Measurements from ENCODE around the gene OVAAL.

DNA sequence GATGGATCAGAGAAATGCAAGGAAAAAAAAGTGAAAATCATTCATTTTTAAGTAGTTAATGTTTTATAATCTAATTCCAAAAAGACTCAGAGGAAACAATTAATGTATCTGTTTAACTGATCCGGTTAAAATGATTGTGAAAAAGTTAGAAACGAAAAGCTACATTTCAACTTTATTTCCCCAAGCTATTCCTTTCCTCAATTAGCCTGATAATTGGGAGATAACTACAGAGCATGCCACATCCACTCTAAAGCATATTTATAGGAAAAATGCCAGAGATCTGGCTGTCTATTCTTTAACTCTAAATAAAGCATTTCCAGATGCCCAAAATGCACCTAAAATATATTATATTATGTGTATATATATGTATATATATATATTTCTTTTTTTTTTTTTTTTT lies 37.2 kb downstream of the OVAAL start:
- TF ChIP-seq ZC3H4 (CRISPR knock-in tag; IDR thresholded peaks at IDR 0.05; ENCODE audit: borderline replicate concordance) (no peak), CHD1 (IDR thresholded peaks at IDR 0.05; ENCODE audit: low read length) (no peak), TCFL5 (CRISPR knock-in tag; conservative IDR thresholded peaks at IDR 0.05) (no peak), CBX3 (IDR thresholded peaks at IDR 0.05; ENCODE audit: borderline replicate concordance in 1 of 2, low read length in 2 of 2) (no peak), ZNF311 (CRISPR knock-in tag; IDR thresholded peaks at IDR 0.05) (no peak)
- TF ChIP-seq, protein P1, sequence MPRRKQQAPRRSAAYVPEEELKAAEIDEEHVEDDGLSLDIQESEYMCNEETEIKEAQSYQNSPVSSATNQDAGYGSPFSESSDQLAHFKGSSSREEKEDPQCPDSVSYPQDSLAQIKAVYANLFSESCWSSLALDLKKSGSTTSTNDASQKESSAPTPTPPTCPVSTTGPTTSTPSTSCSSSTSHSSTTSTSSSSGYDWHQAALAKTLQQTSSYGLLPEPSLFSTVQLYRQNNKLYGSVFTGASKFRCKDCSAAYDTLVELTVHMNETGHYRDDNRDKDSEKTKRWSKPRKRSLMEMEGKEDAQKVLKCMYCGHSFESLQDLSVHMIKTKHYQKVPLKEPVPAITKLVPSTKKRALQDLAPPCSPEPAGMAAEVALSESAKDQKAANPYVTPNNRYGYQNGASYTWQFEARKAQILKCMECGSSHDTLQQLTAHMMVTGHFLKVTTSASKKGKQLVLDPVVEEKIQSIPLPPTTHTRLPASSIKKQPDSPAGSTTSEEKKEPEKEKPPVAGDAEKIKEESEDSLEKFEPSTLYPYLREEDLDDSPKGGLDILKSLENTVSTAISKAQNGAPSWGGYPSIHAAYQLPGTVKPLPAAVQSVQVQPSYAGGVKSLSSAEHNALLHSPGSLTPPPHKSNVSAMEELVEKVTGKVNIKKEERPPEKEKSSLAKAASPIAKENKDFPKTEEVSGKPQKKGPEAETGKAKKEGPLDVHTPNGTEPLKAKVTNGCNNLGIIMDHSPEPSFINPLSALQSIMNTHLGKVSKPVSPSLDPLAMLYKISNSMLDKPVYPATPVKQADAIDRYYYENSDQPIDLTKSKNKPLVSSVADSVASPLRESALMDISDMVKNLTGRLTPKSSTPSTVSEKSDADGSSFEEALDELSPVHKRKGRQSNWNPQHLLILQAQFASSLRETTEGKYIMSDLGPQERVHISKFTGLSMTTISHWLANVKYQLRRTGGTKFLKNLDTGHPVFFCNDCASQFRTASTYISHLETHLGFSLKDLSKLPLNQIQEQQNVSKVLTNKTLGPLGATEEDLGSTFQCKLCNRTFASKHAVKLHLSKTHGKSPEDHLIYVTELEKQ (CRISPR knock-in tag; IDR thresholded peaks at IDR 0.05) = no peak
